T-helper 9 cell (primary cell): ENCODE data around the gene YIF1B.

Experiments used
- DNase-seq: peaks from one replicate; pipeline ENCODE4 v3.0.0-alpha.2; 2020

YIF1B gene

GRCh38 chr19:38333245-38333644, 17.5 kb upstream of the YIF1B start:
- no peak for DNase-seq

GRCh38 chr19:38331728-38332127, 16.0 kb upstream of the YIF1B start:
- DNase-seq: no peak

GRCh38 chr19:38329651-38330050, 13.9 kb upstream of the YIF1B start:
- no peak for DNase-seq

GRCh38 chr19:38326591-38326990, 10.8 kb upstream of the YIF1B start:
- no peak for DNase-seq

GRCh38 chr19:38324431-38324830, 8.7 kb upstream of the YIF1B start:
- no peak for DNase-seq

- DNase-seq: no peak
Measured at GRCh38 chr19:38323291-38323690, 7.5 kb upstream of the YIF1B start.

GRCh38 chr19:38321646-38322196, 6.0 kb upstream of the YIF1B start:
- DNase-seq: no peak

- DNase-seq: no peak
Measured at GRCh38 chr19:38320969-38321339, 5.2 kb upstream of the YIF1B start.

- peak; percentile 25 for DNase-seq
Measured at GRCh38 chr19:38319421-38320258, 3.9 kb upstream of the YIF1B start, which contains the start of gene KCNK6. Gene KCNK6, plus strand, starts transcription at chr19:38319845. Its CDS starts 106 bp downstream, at chr19:38319951.

GRCh38 chr19:38318660-38319059, 2.9 kb upstream of the YIF1B start:
- DNase-seq: no peak

- DNase-seq: no peak
Measured at GRCh38 chr19:38317104-38317612, 1.4 kb upstream of the YIF1B start.

GRCh38 chr19:38316477-38317067, 825 bp upstream of the YIF1B start:
- no peak for DNase-seq

GRCh38 chr19:38310986-38311385, 4.8 kb downstream of the YIF1B start:
- no peak for DNase-seq

- no peak for DNase-seq
Measured at GRCh38 chr19:38310279-38310670, 5.5 kb downstream of the YIF1B start.

GRCh38 chr19:38309615-38310278, 6.0 kb downstream of the YIF1B start:
- no peak for DNase-seq

- no peak for DNase-seq
Measured at GRCh38 chr19:38308926-38309614, 6.7 kb downstream of the YIF1B start.

- no peak for DNase-seq
Measured at GRCh38 chr19:38308006-38308766, 7.6 kb downstream of the YIF1B start.

GRCh38 chr19:38307597-38307996, 8.2 kb downstream of the YIF1B start:
- DNase-seq: no peak

GRCh38 chr19:38307076-38307475, 8.7 kb downstream of the YIF1B start:
- no peak for DNase-seq

- no peak for DNase-seq
Measured at GRCh38 chr19:38306236-38306635, 9.5 kb downstream of the YIF1B start.

- DNase-seq: no peak
Measured at GRCh38 chr19:38304866-38305429, 10.8 kb downstream of the YIF1B start.
